Stimulated activated CD4-positive, alpha-beta T cell treated with anti-CD3 and anti-CD28 coated beads, Interleukin-4, amount 100 ng/mL, for 48 hours (primary cell): ENCODE data around the gene SENP6.
A peak's percentile ranks its signal among the peaks of the same experiment; 100 is the strongest.

Source experiments
- DNase-seq, 2 donors: peaks; one replicate each; pipeline ENCODE4 v3.0.0-alpha.2; 2020; ENCODE audit warnings: low read depth in 2 of 2

The SENP6 gene

DNA sequence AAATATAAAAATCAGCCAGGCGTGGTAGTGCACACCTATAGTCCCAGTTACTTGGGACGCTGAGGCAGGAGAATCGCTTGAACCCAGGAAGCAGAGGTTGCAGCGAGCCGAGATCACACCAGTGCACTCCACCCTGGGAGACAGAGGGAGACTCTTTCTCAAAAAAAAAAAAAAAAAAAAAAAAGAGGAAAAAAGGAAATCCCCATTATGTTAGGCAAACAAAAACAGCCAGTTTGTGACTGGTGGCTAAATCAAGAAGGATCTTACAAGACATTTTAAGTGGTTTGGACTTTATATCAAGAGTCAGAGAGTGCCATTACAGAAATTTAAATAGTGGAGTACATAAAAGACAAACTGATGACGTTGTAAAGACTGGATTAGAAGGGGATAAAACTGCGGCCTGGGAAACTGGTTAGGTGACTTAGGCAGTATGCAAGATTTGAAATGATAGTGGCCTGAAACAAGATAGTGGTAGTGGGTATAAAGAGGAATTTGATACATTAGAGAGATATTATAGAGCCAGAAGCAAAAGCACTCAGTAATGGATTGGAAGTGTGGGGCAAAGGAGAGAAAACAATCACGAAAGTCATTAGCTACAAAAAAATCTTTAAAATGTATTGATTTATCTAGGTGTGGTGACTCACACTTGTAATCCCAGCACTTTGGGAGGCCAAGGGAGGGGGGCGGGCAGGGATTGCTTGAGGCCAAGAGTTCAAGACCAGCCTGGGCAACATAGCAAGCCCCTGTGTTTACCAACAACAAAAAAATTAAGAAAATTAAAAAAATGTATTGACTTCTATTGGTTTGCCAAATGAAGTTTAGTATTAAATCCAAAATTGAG, 145.7 kb downstream of the SENP6 start:
- DNase-seq = no peak

DNA sequence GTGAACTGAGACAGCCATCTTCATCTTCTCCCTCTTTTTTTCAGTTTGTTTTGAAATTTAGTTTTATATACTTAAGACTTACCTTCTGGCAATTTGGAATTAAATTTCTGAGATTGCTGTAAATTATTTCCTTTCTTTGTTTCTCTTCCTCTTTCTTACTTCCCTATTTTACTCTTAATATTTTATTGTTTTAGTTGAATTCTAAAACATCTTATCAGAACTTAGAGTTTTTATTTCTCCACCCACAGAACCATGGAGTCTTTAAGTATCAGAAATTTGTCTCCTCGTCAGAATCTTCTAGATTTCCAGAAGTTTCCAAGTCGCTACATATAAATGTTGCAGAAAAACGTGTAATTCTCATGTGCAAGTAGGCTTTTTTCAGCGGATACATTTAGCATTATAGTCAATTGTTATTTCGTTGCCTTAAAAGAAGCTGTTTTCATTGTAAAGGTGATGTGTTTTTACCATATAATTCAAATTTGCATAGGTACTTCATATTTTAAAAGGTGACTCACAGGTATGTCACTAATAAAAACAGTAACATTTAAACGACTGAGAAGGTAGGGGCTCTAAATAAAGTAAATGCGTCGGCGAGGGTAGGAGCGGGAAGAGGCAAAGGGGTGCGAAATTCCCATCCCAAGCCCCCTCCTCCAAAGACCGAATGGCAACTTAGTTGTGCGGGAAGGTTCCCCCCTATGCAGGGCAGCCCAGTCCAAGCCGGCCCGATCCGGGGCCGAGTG, 146.5 kb downstream of the SENP6 start:
- DNase-seq = no peak

DNA sequence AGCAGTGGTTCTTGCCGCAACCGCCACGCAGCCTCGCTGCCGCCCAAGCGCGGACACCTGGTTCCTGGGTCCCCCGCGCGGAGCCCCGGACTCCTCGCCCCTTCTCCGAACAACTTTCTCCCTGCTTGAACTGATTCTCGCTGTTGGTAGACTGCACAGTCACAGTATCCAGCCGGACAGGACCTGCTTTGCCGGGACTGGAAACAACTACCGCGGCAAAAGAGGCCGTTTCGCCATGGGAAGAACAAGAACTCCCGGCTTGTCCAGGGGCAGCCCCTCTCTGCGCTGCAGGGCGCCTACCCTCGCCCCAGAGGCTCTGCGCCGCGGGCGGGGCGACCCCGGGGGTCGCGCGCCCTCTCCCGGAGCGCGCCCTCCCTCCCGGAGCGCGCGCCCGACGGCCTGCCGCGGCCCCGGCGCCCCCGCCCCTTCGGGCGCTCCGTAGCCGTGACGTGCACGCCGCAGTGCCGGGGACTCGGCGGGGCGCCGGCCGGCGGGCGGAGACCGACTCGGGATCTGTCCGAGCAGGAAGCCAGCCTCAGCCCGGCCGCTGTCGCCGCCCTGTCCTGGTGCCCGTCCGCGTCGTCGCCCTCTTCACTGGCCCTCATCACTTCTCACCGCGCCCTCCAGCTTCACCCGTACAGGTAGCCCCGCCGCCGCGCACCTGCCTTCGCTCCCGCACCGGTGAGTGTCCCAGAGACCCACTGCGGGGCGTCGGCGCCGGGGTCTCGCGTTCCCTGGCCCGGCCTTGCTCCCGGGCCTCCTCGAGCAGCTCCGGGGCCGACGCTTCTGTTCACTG, 147.3 kb downstream of the SENP6 start, which contains the start of gene MYO6:
Gene MYO6, plus strand, starts transcription at position 497 of the 796 bp plus-strand sequence. CDS start 68,309 bp downstream, outside the sequence.
- DNase-seq = peak; percentile 1 to 16

DNA sequence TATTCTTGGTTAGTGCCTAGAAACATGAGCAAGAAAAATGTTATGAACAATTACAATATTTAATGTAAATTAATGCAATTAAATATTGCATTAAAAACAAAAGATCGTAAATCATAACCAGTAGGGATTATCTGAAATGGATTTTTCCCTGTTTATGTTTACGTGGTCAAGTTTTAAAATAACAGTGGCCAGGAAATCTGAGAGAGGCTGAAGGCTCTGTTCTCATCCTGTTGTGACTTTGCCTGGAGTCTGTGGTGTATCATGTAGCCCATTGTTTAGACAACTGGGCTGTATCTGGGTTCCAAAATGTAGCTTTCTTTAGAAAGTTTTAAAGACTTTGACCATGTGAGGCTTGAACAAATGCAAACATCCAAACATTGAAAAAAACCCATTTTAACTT, 149.8 kb downstream of the SENP6 start:
- DNase-seq = no peak

DNA sequence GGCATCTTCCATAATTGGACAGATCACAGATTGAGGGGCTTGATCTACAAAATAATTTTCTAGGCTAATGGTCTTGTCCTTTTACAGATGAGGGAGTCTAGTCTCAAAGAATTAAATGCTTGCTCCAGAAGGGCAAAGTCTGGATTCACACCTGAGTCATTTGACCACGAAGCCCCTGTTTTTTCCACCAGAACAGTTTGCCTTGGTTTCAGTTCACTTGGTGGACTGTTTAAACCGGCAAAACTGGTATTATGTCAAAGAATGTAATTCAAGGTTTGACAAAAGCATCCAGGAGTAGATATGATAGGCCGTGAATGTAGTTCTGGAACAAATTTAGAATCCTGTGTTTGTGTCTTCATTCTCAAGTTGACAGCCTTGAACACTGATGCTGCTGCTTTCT, 150.7 kb downstream of the SENP6 start:
- DNase-seq = no peak

DNA sequence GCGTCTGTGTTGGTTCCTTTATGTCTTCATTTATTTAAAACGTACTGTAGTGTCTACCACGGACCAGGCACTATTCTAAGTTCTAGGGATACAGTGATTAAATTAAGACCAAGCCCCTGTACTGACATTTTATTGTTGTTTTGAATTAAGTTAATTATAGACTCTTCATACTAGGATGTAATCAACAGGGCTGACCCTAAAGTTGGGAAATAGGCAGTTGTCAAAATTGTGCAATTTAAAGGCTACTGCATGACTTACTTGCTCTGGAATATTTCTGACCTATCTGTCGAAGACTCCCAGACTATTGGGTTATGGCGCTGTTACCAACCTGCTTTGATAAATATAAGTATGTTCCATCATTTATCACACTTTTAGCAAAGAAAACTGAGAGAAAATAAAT, 154.0 kb downstream of the SENP6 start:
- DNase-seq = no peak

DNA sequence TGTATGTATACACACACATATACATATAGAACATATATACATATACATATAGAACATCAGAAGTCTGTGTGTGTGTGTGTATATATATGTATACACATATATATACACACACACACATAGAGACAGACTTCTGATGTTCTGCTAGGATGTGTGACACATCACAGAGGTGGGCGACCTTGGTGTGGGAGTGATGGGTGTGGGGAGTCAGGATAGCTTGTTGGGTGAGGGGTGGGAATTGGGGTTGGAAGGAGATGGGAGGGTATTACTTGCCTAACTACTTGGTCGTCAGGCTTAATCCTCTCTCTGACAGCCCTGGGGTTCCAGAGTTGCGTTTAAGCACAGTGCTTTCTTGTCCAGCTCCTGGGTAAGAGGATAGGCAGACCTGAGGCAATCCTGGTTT, 155.6 kb downstream of the SENP6 start:
- DNase-seq = no peak

DNA sequence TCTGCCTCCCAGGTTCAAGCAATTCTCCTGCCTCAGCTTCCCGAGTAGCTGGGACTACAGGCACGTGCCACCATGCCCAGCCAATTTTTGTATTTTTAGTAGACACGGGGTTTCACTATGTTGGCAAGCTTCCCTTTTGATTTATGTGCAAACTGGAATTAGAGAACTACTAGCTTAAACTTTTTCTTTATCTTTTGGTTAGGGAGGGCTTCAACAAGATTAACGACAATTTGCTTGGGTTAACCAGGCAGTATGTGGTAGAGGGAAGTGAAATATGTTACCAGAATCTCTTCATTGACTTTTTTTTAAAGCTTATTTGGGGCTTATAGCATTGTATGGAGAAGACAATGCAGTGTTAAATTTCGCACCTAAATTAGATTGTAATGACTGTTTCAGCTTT, 156.4 kb downstream of the SENP6 start:
- no peak for DNase-seq

DNA sequence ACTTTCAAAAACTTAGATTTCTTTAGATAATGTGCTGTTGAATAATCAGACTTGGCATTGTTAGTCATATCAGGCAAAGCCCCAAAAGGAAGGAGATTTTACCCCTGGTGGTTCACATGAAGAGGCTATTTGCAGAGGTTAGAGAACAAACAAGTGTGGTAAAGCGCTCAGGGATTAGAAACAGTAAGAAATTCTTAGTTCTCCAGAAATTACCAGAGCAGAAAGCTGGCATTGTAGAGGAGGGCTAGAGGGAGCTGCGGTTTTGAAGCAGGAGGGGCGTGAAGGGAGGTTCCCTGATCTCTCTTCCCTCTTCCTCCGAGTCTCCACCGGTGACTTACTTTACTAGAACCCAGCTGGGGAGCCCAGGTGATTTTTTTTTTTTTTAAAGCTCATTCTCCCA, 157.5 kb downstream of the SENP6 start:
- no peak for DNase-seq

DNA sequence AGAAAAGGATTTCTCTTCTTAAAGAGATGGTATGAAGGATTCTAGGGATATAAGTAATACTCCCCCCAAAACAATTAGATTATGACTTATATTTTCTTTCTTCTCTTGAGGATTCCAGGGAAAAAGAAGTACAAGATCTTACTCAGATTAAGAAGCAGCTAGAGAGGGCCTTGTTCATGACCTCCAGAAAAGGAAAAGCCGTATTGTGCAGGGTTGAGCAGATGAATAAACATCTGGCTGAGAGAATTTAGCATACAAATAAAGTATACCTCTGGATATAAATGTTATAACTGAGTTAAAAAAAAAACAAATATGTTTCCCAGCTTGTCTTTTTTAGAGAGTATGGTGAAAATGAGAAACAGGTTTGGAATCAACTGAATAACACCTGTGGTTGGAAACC, 158.6 kb downstream of the SENP6 start:
- DNase-seq = no peak

DNA sequence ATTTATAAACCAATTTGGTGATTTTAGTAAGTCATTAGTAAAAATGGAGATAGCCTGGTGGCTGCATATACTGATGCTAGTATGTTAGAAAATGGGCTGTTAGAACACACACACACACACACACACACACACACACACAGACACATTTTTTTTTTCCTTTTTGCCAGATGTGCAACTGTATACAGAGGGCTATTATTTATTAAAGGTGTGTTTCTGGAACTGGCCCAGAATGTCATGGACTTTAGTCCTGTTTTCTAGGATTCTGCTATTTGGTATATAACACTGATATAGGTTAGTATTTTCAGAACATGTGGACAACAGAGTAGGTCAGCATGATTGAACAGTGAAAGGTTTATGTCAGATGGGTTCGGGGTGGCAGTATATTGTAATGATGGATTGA, 159.8 kb downstream of the SENP6 start:
- DNase-seq = no peak

DNA sequence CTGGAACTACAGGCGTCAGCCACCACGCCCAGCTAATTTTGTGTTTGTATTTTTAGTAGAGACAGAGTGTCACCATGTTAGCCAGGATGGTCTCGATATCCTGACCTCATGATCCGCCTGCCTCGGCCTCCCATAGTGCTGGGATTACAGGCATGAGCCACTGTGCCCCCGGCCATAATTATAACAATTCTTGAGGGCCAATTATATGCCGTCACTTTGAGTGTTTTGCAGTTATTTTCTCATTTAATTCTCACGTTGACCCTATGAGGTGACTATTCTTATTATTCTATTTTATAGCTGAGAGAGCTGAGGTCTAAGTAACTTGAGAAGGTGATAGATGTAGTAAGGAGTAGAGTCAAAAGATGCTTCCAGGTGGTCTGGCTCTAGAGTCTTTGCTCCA, 160.4 kb downstream of the SENP6 start:
- DNase-seq = no peak

DNA sequence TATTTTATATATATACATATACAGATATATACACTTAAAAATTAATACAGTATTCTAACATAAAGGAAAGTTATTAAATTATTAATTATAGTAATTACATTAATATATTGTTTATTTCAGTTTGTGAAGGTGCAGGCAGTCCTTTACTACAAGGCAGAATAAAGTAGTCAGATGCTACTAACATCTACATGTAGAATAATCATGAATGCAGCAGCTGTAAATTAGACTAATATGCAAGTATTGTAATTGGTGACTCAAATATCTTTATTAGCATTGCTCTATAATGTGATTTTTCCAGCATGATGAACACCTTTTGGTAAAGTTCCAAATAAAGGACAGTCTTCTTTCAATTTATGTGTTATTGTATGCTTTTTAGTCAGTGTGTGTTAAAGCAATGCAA, 164.7 kb downstream of the SENP6 start:
- no peak for DNase-seq
